NOMO-1 (cell line): ENCODE measurements around the gene NEDD4L.
A peak's percentile ranks its signal among the peaks of the same experiment; 100 is the strongest.
"Not testable (repeated sequence)": the region's sequence is repeated elsewhere in the genome, so short reads cannot be mapped to it uniquely, and the experiment has no call there.

Experiments used
- DNase-seq, 2 experiments: peaks; one replicate each; lab custom pipeline; 2025; ENCODE audit not compliant: unreplicated experiment in 2 of 2; lab: John Stamatoyannopoulos, UW

NEDD4L gene

GRCh38 chr18:58359218-58359617 lies 315.2 kb downstream of the NEDD4L start:
- DNase-seq: no peak

GRCh38 chr18:58359620-58360019 lies 315.6 kb downstream of the NEDD4L start:
- no peak for DNase-seq

DNA sequence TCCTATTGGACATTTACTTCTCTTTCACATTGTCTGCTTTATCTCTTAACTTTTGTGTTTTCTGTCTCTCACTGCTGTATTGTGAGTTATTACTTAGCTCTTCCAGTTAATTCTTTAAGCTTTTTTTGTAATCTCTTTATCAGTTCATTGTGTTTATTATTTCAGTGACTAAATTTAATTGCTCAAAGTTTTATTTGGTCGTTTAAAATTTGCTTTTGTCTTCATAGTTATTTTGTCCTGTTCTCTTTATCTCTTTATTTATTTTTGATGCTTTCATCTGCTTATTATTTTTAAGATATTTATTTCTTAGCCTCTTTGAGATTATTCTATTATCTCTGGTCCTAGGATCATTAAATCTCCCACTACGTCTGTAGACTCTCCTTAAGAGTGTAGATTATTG lies 316.3 kb downstream of the NEDD4L start:
- no peak for DNase-seq

GRCh38 chr18:58361212-58361611 lies 317.2 kb downstream of the NEDD4L start:
- no peak for DNase-seq

DNA sequence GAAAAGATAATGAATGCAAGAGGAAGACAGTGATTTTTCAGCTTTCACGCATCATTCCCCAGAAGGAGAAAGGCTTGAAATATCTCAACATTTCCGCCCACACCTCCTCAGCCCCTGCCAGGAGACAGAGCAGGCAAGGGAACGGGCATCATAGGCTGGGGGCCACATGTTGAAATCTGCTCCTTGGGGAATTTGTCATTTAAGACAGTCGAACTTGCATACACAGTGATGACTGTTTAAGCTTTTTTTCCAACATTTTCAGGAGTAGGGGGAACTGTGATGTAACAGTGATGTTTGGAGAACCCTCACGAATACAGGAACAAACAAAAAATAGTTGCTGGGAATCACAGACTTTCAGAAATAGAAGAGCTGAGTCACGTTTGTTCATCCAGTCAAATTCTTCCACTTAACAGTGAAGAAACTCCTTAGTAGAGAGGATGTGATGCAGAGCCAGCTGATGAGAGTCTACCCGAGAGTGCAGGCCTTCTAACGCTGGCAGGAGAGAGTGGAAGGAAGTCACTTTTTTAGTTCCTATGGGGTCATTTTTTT lies 318.1 kb downstream of the NEDD4L start:
- DNase-seq: peak; percentile 75 to 98

DNA sequence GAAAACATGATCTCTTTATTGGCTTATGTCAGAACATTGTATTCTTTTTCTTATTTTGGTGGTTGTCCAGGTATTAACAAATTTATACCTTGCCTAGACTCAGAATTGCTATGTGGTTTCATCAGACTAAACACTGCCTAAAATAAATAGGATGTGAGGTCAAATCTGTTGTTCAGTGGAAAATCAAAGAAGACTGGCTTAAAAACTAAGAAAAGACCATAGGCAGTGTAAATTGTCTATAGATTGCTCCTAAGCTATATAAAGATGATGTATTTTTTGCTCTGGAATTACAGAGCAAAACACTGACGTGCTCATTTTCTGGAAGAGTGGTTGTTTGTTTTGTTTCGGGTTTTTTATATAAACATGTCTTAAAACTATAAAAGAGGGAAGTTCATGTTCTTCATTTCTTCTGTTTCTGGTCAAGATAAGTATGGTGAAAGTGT lies 318.8 kb downstream of the NEDD4L start:
- peak in 1 of 2 experiments; percentile 36 for DNase-seq

DNA sequence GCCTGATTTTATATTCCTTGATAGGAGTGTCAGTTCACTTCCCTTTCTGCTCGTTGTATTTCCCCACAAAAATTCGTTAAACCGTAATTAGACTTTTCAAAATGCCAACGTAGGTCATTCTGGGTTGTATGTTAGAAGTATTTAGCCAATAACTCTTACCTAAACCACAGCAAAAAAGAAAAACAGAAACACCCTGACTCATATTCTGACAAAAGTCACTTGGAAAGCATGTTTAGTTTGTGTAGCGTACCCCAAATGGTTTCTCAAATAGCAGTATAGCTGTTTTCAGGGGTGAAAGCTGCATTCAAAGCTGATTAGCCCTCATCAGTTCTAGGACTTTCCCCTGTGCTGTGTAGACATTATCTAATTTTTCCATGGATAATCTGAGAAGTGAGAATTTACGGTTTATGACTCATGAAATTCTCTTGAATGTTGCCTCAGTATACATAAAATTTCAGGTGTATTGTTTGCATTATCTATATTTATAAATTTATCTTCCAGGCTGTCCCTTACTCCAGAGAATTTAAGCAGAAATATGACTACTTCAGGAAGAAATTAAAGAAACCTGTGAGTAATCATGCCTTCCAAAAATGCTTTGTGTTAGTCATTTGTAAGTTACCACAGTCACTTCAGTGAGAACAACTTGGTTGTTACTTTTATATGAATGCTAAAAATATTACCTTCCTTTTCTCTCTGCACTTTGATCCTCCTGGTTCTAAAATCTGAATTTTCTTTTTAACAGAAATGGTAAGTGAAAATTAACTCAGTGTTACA lies 319.9 kb downstream of the NEDD4L start:
- DNase-seq: peak; percentile 61 to 83

DNA sequence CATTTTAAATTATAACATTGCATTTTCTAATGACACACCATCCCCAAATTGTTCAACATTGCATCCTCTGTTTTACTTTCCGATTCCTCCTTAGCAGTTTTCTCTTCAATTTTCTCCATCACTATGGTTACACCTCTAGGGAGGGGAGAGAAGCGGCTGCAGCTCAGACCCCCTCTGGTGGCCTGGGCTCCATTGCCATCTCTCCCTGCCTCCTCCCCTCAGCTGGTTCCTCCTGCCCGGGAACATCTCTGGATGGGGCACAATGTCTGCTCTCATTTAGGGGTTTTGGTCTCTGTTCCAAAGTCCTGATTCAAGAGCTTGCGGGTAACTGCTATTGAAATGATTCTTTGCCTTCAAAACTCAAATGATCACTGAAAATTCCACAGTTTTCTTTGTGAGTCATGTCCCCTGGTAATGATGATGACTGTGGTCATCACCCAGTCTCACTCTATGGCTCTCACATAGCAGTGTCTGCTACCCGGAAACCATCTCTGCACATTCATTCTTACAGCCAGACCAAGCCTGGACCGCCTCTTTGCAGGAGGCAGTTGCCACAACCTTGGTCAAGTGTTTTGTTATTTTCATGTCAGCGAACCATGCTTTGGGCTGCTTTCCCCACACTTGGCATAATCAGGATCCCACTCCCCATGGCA lies 321.0 kb downstream of the NEDD4L start:
- DNase-seq: no peak

GRCh38 chr18:58367425-58368140 lies 323.6 kb downstream of the NEDD4L start:
- no peak for DNase-seq

DNA sequence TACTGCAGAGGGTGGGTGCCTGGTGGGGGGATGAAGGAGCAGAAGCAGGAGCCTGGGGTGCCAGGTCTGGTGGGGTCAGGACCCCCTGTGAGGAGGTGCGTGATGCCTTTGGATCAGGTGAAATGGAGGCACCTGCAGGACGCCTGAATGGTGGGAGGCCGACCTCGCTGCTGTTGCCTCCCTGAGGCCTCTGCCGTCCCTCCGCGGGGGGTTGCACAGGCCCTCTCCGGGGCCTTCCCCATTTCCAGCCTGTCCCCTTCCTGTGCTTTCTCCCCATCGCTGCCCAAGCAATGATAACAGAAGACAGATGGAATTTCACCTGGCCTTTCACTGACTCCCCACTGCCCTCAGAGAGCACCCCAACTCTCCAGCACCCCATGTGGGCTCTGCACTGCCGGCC lies 325.6 kb downstream of the NEDD4L start:
- no peak for DNase-seq

GRCh38 chr18:58370038-58370580 lies 326.1 kb downstream of the NEDD4L start:
- no peak for DNase-seq

GRCh38 chr18:58370612-58371011 lies 326.6 kb downstream of the NEDD4L start:
- no peak for DNase-seq

GRCh38 chr18:58373481-58373880 lies 329.5 kb downstream of the NEDD4L start:
- DNase-seq: no peak

DNA sequence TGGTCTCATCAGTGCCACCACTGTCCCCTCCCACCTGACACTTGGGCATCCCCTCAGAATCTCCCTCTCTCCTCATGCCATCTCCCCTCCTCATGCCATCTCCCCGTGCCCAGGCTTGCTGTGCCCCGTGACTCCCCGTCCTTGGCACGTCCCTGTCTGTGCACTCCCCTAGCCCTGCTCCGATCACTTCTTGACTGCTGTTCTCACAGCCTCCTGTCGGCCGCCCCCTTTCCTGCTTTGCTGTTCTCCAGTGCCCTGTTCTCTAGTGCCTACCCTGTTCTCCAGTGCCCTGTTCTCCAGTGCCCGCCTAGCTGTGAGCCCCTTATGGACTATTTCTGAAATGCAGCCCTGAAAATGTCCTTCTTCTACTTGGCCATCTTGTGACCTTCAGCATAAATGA lies 331.0 kb downstream of the NEDD4L start:
- DNase-seq: no peak

DNA sequence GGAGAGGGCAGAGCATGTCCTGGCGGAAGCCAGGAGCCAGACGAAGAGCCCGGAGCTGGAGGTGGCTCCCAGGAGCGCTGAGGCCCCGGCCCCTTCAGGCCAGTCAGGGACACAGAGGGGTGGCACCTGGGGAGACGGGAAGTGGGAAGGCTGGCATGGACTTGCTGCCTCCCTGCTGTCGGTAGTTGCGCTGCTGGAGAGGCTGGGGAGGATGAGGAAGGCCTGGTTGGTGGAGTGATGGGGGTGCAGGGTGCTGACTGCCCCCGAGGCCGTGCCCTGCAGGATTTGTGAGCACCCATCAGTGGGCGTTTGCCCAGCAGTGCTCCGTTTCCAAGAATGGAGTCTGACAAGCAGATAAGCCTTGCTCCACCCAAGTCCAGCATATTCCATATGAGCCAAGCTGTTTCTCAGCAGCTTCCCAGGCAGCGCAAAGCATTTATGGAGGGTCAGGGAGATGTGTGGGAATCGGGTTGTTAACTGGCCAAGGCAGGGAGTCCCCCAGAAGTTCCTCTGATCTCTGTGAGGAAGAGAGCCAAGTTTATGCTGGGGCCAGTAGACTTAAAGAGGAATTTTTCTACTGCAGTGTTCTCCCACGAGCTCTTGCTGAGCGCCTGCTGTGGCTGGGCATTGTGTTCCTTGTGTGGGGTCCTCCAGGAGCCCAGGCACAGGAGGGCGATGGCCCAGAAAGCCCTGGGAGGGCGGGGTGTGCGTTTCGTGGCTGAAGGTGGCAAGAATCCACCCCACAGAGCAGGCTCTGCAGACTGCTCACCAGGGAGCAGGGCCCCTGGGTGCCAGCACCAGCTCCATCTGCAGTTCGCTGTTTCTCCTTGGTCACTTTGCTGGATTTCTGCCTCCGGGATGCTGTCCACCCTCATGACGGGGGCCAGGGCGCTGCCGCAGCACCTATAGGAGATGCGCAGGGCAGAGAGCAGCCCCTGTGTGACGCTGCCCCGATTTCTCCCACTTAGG lies 334.7 kb downstream of the NEDD4L start:
- DNase-seq: no peak

DNA sequence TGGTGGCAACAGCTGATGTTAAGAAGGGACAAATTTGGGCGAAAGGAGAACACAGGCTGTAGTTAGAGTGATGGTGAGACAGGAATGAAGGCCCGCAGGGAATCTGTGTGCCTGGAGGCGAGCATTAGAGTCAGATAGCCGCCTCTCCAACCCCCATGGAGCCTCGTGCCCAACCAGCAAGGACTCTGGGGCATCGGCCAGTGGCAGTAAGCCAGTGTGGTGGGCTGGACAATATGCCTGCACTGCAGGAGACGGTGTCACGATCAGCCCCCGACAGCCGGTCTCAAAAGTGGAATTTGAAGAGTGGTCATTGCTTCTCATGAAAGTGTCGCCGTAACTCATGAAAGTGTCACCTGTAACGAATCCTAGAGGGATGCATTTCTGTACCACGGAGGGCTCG lies 335.4 kb downstream of the NEDD4L start:
- no peak for DNase-seq

DNA sequence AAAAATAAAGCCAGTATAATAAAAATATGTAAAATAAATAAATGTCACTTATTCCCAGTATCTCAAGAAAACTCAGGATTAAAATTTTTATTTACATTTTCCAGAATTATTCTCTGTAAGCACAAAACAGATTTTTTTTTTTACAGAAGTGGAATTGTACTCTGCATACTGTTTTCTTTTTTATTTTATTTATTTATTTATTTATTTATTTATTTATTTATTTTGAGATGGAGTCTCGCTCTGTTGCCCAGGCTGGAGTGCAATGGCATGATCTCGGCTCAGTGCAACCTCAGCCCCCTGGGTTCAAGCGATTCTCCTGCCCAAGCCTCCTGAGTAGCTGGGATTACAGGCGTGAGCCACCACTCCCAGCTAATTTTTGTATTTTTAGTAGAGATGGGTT lies 336.1 kb downstream of the NEDD4L start:
- not testable (repeated sequence) for DNase-seq

DNA sequence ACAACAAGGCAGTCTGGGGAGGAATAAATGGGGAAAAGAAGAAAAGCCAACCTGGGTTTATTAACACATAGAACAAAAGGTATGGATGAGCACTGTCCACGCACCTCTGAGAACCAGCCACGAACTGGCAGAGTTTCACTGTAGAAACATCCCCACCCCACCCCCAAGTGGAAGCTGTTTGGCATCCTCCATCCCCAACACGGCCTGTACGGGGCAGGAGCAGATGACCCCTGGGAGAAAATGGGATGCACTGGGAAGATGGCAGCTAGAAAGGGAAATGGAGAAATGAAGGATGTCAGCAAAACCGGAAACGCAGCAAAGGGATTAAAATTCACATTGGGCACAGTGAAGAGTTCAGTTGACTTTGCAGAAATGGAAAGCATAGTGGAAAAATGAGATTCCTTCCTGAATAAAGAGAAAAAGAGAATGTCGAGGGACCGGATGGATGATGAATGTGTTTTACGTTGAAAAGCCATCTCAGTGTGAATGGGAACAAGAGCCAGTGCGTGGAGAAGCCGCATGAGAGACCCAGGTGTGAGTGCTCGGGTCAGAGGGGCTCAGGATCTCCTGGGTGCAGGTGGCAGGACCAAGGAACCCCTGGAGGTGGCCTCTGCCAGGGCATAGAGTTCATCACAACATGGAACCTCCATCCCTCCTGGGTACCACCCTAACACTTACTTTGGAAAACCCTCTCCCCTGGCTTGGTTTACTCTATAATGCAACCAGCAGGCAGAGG lies 337.8 kb downstream of the NEDD4L start:
- no peak for DNase-seq

- DNase-seq: no peak
Observed at GRCh38 chr18:58382446-58382845, 338.4 kb downstream of the NEDD4L start.
